ENCODE data around the gene HIF1AN. TPM values are rescaled to one million over a fixed set of nuclear protein-coding genes. Genes with fewer than 3 reads are reported as not detected.

Gene HIF1AN
- total RNA-seq, 2 donors from 2014 or later = 8.5 to 11.3 TPM

DNA sequence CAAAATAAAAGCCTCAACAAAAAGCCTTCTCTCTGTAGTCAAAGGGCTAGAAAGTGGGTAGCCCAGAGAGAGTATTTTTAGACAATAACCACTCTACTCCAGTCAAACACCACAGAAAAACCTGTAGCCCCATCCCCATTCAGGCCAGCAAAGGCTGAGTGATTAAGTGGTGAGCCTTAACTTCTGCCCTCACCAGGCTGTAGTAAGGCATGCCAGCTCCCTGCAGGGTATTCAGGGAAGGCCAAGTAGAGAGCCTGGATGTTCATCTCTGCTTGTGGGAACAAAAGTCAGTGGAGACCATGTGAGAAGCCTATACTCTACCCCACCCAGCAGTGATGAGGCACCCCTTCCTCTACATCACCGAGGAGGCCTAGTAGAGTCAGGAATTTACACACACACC, 51.2 kb downstream of the HIF1AN start:
- Histone ChIP-seq H3K27me3 (no peaks in the 10 kb centered on the region), H3K27ac (no peak overlapping the region), H3K36me3 (no peaks in the 10 kb centered on the region), H3K4me3 (no peak overlapping the region), H3K4me1 (no peaks in the 10 kb centered on the region), H3K9me3 (peaks cover 0 to 19% of the 10 kb centered on the region in 2 donors)
- TF ChIP-seq, protein P1, sequence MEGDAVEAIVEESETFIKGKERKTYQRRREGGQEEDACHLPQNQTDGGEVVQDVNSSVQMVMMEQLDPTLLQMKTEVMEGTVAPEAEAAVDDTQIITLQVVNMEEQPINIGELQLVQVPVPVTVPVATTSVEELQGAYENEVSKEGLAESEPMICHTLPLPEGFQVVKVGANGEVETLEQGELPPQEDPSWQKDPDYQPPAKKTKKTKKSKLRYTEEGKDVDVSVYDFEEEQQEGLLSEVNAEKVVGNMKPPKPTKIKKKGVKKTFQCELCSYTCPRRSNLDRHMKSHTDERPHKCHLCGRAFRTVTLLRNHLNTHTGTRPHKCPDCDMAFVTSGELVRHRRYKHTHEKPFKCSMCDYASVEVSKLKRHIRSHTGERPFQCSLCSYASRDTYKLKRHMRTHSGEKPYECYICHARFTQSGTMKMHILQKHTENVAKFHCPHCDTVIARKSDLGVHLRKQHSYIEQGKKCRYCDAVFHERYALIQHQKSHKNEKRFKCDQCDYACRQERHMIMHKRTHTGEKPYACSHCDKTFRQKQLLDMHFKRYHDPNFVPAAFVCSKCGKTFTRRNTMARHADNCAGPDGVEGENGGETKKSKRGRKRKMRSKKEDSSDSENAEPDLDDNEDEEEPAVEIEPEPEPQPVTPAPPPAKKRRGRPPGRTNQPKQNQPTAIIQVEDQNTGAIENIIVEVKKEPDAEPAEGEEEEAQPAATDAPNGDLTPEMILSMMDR (IDR thresholded peaks at IDR 0.05) = no peak
- no peak for DNase-seq (ENCODE audit: low spot score)

DNA sequence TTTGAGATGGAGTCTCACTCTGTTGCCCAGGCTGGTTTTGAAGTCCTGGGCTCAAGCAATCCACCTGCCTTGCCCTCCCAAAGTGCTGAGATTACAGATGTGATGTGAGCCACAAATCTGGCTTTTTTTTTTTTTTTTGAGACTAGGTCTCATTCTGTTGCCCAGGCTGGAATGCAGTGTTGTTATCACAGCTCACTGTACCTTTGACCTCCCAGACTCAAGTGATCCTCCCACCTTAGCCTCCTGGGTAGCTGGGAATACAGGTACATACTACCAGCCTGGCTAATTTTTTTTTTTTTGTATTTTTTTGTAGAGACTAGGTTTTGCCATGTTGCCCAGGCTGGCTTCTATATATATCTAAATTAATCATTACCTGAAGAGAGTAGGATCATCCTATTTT, 62.4 kb downstream of the HIF1AN start:
- H3K27me3 ChIP-seq = no peaks in the 10 kb centered on the region
- no peaks in the 10 kb centered on the region for H3K4me1 ChIP-seq
- H3K36me3 ChIP-seq = no peaks in the 10 kb centered on the region
- DNase-seq (ENCODE audit: low spot score) = no peak
- H3K27ac ChIP-seq = no peak overlapping the region
- no peak overlapping the region for H3K4me3 ChIP-seq
- H3K9me3 ChIP-seq = no peaks in the 10 kb centered on the region
- TF ChIP-seq, protein P1 (IDR thresholded peaks at IDR 0.05) = no peak

DNA sequence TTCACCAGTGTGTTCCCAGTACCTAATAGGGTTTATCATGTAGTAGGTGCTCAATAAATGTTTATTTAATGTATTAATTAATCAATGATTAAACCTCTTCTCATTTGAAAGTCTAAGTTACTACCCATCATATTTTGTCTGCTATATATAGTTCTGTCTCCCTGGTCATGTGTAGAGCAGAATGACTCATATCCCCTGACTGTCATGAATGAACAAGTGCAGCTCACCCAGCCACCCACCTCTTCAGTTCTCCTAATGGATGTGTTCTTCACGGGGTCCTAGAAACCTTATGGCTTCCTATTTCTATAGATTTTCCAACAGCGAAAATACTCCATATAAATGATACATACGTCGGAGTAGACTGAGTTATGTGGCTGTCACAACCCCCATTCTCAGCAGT, 64.5 kb downstream of the HIF1AN start:
- Histone ChIP-seq H3K4me3 (no peak overlapping the region), H3K27me3 (no peaks in the 10 kb centered on the region), H3K36me3 (no peaks in the 10 kb centered on the region), H3K9me3 (no peaks in the 10 kb centered on the region), H3K4me1 (no peaks in the 10 kb centered on the region), H3K27ac (no peak overlapping the region)
- TF ChIP-seq, protein P1 (IDR thresholded peaks at IDR 0.05) = no peak
- DNase-seq (ENCODE audit: low spot score) = no peak

DNA sequence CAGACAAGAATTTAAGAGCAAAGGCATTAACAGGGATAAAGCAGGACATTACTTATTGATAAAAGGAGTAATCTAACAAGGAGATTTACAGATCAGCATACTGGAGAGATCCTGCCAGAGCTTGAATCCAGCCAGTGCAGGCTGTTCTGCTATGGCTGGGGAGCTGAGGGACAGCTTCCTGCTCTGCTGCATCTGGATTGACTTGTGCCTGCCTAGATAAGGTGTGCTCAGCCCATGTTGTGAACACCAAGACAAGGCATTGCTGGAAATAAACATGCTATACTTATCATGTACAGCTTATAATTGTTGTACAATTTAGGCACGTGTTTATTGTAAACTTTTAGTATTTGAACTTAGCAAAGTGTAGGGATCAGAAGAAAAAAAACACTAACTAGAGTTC, 71.7 kb downstream of the HIF1AN start:
- TF ChIP-seq, protein P1 (IDR thresholded peaks at IDR 0.05) = no peak

More for the DNA sequence above, 71.7 kb downstream of the HIF1AN start:
- Histone ChIP-seq H3K27ac (no peak overlapping the region), H3K9me3 (no peaks in the 10 kb centered on the region), H3K4me1 (no peaks in the 10 kb centered on the region), H3K36me3 (no peaks in the 10 kb centered on the region), H3K4me3 (no peak overlapping the region), H3K27me3 (no peaks in the 10 kb centered on the region)
- DNase-seq (ENCODE audit: low spot score) = no peak

Other genes starting within 250 kb of the HIF1AN start
- gene BLOC1S2, start 249.3 kb upstream of the HIF1AN start, total RNA-seq = 10 to 100 TPM; 18.0 to 30.0 TPM
- not detected for gene PKD2L1, start 205.7 kb upstream of the HIF1AN start, total RNA-seq
- 10 to 100 TPM in 1 of 2 donors, 1 to 10 TPM in 1; 7.9 to 25.4 TPM for gene SCD, start 188.7 kb upstream of the HIF1AN start, total RNA-seq
- not detected for gene WNT8B, start 72.9 kb upstream of the HIF1AN start, total RNA-seq
- 1 to 10 TPM; 2.0 to 4.5 TPM for gene SEC31B, start 16.1 kb upstream of the HIF1AN start, total RNA-seq
- gene NDUFB8, start 6.1 kb upstream of the HIF1AN start, total RNA-seq = 100 to 1,000 TPM; 355 to 361 TPM
- not detected for gene PAX2, start 209.6 kb downstream of the HIF1AN start, total RNA-seq

Data from right atrium auricular region (tissue), 2 donors.